ENCODE results near the gene DNAJC13.

The DNAJC13 gene

DNA sequence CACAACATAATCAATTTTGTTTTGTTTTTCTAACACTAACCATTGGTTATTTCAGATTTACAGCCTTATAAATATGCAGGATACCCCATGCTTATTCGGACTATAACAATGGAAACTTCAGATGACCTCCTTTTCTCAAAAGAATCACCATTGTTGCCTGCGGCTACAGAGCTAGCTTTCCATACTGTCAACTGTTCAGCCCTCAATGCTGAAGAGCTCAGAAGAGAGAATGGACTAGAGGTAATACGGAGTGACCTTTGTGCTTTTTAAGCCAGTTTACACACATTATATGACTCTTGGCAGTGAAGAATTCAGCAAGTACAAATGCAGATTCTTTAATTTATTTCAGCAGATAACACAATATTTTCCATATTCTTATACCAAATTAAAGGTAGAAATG lies 81.8 kb downstream of the DNAJC13 start:
- no peak for DNase-seq

DNA sequence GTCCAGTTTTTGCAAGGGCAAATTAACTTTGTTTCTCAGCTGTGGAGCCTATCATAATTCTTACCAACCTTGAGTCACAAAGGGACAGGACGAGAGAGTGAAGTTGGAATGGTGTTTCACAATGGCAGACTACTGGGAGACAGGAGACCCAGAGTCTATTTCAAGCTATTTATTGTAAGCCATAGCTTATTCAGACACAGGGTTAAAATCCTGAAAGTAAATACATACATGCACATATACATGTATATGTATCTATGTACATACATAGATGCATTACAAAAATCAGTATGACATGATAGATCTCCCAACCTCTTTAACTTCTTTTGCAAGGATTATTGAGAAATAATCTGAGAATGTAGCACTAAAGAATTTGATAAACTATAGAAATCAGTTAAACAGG lies 86.3 kb downstream of the DNAJC13 start:
- DNase-seq = no peak

DNA sequence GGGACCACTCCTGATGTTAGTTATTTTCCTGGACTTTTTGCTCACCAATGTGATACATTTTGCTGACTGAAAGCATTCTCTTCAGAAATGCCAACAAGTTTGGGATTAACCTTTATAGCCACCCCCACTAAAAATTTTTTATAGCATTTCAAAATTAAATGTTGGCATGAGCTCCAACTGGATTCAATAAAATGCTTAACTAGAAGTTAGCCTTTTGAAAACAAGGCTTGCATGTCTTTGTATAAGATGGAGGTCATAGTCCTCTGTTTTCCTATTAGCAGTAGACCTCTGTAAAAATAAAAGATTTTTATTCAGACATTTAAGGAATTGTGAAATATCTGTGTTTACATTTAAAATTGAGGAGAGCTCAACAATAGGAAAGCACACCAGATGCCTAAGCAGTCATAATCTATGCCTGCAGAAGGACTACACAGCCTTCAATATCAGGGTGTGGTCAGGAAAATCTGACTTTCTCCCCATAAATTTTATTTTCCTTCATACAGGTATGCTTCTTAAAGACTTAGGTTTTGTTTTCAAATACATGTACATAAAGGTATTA lies 87.2 kb downstream of the DNAJC13 start:
- DNase-seq = no peak

DNA sequence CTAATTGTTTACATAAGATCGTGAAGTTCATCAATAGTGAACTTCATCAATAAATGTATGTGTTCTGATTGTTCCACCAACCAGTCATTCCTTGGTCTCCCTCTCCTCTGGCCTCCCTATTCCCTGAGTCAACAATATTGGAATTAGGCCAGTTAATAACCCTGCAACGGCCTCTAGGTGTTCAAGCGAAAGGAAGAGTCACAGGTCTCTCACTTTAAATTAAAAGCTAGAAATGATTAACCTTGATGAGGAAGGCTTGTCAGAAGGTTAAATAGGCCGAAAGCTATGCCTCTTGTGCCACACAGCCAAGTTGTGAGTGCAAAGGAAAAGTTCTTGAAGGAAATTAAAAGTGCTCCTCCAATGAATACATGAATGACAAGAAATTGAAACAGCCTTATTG lies 90.4 kb downstream of the DNAJC13 start:
- DNase-seq = no peak

DNA sequence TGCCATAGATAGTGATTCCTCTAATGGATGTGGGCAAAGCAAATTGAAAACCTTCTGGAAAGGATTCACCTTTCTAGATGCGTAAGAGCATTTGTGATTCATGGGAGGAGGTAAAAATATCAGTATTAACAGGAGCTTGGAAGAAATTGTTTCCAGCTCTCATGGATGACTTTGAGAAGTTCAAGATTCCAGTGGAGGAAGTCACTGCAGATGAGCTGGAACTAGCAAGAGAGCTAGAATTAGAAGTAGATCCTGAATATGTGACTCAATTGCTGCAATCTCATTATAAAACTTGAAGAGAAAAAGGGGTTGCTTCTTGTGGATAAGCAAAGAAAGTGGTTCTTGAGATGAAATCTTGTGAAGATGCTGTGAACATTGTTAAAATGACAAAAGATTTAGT lies 91.8 kb downstream of the DNAJC13 start:
- no peak for DNase-seq

DNA sequence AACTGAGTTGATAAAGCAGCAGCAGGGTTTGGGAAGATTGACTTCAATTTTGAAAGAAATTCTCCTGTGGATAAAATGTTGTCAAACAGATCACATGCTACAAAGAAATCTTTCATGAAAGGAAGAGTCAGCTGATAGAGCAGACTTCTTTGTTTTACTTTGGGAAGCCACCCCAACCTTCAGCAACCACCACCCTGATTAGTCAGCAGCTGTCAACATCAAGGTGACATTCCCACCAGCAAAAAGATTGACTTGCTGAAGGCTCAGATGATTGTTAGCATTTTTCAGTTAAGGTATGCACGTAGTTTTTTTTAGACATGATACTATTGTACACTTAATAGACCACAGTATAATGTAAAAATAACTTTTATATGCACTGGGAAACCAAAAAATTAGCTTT lies 92.2 kb downstream of the DNAJC13 start:
- no peak for DNase-seq

DNA sequence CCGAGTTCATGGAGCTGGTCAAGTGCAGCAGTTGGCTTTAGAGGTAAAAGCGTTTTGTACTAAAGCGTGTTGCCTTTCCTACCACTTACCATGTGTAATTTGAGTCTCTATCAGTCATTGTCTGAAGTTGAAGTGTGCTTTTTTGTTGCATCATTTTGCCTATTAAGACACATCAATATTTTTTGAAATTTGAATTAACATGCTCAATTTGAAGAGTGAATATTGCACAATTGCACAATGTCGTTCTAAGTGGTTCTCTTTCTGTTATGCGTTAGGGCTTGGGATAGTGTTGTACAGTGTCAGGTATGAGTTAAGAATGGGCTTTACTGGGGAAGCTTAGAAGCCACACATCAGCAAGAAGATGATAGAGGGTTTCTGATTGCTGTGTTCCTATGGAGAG lies 95.8 kb downstream of the DNAJC13 start:
- DNase-seq = no peak

DNA sequence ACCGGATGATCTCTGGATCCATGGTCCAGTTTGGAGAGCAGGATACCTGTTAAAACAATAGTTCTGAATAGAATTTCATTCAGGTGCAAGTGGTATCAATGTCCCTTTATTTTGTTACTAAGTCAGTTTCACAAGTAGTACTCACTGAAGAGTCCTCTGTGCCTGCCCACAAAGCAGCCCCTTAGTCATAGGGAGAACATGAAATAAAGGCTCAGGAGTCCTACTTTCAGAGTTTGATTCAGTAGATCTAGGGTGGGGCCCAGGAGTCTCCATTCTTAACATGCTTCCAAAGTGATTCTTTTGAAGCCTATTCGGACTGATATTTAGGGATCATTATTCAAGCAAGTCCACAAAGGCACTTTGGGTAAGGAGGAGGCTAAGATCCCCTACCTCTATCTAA lies 100.0 kb downstream of the DNAJC13 start:
- DNase-seq = peak; percentile 13

DNA sequence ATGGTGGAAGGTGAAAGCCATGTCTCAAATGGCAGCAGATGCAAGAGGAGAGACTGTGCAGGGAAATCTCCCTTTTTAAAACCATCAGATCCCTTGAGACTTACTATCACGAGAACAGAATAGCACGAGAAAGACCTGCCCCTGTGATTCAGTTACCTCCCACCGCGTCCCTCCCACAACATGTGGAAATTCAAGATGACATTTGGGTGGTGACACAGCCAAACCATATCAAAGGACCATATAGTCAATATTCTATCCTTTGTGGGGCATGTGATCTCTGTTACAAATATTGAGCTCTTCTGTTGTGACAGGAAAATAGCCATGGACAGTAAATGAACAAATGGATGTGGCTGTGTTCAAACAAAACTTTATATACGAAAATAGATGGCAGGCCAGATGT lies 102.6 kb downstream of the DNAJC13 start:
- no peak for DNase-seq

DNA sequence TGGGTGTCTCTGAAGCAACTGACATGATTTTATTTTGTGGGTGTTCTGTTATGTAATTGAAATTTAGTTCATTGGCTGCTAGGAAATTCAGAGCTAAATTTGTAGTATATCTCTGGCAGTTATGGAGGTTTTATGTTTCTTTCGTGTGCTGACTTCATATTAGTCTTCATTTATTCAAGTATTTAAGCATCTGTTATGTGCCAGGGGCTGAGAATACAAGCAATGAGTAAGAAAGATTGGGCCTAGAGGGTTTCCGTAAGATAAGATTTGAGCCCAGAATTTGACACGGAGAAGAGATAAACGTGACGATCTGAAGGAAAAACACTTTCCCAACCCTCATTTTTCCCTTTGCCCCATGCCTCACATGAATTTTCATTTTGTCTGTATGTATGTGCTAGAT lies 104.6 kb downstream of the DNAJC13 start:
- DNase-seq = no peak

DNA sequence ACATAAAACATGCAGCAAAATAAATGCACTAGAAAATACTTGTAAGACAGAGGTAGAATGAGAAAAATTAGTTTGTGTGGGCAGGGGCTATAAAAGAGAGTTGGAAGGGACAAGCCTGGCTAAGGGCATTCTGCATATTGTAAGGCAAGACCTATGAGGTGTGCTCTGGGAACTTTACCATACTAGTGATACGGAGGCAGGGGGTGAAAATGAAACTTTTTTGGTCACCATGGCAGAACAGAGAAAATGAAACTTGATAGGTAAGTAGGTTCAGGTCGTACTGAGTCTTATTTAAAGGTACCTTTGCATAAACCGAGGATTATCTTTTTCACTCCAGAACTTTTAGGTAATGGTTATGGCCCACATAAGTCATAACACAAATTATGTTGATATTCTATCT lies 105.1 kb downstream of the DNAJC13 start:
- DNase-seq = peak; percentile 24

DNA sequence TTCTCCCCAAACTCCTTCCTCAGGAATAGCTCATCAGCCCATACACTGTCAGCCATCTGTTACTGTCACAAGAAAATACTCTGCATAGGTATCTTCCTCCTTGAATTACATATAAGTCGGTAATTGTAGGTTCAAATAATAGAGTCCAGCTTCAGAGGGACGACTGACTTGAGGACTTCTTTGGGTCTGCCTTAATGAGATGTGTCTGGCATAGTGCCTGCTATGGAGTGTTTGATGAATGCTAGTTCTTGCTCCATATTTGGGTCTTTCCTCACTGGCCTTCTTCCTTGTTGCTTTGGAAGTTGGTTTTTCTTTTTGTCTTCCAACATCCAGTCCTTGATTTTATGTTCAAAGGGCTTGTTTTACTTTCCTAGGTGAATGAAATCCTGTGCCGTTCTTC lies 113.3 kb downstream of the DNAJC13 start:
- DNase-seq = no peak

DNA sequence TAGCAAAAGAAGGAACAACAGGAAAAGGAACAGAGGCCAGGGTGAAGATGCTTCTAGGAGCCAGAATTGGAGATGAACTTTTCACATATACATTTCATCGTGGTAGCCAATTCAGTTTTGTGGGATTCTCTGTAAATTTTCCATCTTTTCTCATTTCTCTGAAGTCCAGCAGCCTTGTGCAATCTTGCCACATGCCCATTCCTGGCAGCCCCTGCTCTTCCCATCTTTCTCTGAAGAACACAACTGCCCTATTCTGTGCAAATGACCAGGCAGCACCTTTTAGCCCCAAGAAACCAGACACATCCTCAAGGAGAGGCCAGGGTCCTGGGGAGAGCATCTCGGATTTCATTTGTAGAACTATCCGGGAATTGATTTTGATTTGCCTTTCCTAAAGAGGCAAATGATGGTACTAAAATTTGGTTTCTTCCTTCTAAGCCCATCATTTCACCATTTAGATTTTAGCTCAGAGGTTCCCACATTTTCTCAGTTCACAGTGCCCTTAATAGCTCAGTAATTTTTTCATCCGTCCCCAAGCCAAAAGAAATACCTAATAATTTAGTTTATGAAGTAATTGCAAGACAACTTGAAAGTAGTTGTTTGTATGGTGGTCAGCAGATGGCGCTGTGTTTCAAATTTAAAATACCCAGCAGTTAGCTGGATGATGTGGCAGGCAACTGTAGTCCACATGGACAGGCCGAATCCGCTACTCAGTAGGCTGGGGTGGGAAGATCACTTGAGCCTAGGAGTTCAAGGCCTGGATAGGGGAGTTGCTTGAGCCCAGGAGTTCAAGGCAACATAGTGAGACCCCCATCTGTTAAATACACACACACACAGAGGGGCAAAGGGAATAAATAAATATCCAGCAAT lies 118.5 kb downstream of the DNAJC13 start:
- DNase-seq = peak; percentile 65

DNA sequence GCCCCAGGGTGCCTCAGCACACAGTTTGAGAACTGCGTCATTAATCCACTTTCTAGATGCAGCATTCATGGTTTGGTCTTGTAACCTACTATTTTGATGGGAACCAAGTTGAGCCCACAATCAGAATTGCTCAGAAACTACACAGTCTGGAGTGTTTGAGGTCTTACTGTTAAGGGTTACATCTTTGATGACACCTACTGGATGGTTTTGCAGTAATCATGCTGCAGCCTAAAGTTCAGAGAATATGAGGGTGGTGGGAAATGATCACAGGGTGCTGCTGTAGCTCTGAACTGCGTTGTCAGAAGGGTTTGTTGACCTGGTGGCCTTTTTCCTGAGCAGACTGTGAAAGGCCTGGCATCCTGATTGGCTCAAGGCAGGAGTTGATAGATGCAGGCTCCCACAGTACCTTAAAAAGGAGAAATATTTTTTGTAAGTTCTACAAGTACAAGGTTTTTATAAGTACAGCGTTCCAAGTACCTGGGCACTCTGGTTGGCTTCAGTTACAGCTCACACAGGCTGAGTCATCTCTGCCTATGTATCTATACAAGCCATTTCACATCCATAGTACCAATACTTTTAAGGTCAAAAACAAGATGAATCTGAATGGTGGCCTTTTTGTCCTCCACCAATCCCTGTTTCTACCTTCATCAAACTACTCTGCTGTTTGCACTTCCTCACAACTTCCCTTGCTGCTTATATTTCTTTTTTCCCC lies 119.3 kb downstream of the DNAJC13 start:
- no peak for DNase-seq

DNA sequence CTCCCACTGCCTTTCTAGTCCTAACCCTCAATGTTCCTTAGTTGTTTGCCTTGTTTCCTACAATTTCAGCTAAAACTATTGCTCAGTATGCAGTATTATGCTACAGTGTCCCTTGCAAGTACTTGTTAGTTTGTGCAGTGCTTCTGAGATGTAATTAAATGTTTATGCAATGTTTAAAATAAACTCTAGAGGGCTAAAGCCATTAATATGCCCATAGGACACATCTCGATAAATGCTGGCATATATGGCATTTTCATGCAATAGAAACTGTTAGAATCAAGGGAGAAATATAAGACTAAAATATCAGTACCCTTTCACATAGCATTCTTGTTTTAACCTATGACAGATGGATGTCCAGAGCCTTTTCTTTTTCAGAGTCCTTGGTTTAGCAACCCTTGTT lies 120.0 kb downstream of the DNAJC13 start:
- no peak for DNase-seq

DNA sequence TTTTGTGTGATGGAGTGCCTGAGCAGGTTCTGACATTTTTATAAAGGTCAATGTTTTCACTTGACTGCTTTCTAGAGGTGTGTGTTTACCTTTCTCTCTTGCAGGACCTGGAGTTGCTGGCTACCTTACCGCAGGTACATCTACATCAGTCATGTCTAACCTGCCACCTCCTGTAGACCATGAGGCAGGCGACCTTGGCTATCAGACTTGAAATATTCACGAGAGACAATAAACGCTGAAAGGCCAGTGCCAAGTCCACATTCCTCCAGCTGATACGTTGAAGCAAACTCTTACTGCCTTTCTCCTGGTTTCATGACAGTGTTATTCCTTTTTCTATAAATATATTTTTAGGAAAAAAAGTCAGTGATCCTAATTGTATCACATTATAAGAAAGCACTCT lies 120.8 kb downstream of the DNAJC13 start:
- no peak for DNase-seq

DNA sequence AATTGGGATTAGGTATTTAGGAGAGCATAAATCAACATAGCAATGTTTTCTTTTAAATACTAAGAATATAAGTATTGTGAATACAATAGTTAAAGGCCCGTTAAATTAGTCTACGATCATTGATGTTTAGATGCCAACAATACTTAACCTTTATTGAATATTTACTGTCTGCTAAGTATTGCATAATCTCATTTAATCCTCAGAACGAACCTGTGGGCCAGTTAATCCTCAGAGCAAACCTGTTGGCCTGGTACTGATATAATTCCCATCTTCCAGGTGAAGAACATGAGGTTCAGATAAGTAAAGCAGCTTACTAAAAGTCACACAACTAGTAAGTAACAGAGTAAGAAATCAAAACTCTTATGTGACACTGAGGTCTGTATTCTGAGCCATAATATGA lies 122.4 kb downstream of the DNAJC13 start:
- no peak for DNase-seq

DNA sequence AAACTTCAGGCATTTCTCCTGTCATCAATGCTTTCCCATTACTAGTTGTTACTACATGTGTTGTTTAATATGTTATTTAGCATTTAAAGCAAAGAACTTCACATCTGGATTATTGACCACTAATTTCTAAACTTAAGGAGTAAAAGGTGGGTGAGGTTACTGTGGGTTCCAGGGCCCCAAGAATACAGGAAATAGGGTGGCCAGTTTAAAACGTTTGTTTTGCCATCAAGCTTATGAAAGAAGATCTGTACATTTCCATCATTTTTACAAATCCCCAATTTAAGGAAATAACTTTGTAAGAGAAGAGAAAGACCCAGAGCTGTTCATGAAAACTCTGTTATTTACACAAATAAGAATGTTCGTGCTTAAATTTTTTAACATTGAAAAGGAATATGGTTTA lies 125.3 kb downstream of the DNAJC13 start:
- no peak for DNase-seq

DNA sequence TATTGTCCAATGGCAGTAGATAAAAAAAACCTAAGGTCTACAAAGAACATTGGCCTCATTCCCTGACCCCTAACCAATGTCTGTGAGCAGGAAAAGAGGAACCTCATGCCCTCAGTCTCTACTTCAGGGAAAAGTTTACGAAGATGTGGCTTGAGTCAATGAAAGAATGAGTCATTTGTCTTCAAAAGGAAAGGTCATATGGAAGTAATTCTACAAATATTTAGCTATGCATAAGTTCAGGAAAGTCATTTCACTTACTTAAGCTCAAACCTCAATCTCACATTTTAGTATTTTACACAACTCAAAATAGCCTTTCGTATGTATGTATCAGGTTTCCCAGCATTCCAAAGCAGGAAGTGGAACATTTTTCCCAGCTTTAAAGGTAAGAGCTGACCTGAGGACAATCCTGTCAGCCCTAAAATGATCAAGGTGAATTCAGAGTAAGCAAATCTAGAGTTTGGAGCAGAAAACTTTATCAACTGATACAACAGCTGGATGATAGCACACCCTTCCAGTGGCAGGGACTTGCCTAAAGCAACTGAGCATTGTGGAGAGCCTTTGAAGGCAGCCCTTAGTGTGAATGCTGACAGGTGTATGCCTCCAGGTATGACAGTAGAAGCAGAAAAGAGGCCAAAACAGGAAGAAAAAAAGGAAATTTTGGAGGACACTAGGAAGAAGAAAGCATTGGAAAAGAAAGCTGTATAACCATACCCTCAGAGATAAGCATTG lies 125.9 kb downstream of the DNAJC13 start:
- peak; percentile 17 for DNase-seq

DNA sequence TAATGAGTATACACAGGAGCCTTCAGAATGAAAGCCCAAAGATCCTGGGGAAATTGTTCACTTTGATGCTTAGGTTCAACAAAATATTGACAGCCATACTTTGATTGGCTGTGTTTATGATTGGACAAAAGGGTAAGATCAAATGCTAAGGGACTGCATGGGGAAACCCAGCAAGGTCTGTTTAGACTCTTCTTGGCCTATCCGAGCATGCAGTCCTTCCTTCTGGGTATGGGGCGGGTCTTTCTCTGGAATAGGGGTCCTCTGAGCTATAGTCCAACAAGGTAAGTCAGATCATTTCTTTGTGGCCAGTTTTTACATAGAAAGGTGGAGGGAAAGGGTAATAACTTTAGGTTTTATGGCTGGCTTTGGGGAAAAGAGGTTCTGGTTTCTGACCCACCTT lies 126.8 kb downstream of the DNAJC13 start:
- no peak for DNase-seq

DNA sequence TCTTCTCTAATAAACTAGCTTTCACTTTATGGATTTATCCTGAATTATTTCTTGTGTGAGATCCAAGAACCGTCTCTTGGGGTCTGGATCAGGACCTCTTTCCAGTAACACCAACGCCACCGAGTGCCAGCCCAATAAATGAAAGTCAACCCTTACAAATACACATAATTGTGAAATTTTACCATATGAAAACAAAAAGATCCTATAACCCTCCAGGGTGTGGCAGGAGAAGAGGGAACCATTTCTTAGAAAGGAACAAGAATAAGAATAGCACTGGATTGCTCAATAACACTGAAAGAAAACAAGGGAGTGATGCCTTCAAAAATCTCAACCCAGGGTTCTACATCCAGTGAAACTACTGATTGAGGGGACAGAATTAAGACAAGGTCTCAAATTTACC lies 128.2 kb downstream of the DNAJC13 start:
- no peak for DNase-seq

DNA sequence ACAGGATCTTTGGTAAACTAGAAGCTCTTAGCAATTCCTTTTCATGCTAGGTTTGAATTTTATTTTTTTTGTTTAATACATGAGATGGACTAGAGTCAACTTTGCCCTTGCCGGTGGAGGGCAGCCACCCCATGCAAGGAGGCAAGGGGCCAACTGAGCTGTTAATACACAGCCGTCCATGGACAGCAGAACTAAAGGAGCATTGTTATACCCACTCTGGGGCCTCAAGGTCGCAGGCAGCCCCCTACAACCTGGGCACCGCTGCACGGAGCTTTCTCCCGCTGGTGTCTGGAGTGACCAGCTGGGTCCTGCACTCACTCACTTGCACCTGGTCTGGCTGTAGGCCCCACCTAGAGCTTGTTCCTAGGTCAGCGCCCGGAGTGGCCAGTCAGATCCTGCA lies 131.9 kb downstream of the DNAJC13 start:
- DNase-seq = no peak

DNA sequence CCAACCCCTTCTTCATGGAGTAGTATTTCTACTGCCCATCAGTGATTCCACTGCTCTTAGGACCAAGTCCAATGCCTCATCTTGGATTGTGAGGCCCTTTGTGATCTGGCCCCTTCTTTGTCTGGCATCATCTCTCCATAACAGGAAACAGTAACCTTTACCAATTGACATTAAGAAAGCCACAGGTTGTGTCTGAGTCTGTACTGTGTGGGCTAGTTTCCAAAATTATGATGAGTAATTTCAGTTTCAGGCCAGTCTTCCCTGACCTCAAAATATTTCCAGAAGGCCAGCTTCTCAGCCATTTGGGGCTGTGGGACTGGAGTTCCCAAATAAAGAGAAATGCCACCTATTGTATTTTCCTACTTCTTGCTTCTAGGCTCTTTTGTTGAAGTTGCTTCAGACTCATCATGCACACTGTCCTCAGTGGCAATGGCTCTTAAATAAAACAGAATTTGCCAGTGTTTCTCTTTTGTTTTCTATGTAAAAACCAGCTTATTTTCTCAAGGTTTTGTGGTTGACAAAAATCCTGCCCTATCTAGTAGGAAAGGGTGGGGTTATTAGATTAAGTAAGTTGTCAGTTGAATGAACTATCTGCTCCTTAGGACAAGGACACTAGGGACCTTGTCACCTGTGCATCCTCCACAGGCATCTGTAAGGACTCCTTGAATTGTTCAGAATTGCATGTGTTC lies 132.7 kb downstream of the DNAJC13 start:
- DNase-seq = peak; percentile 24
